Measurements from ENCODE around the gene STK39.

GRCh38 chr2:167924556-167924955 is 322.8 kb downstream of the STK39 start:
- TF ChIP-seq CTCF (IDR thresholded peaks at IDR 0.05) (no peak), POLR2A (IDR thresholded peaks at IDR 0.05) (no peak)
